GM21737 (cell line): ENCODE results near the gene ANKRD7.

Source experiments
- ATAC-seq: cut with Tn5 transposase; IDR thresholded peaks from one replicate; pipeline ENCODE4 v1.9.1; 2021; ENCODE audit warnings: mild to moderate bottlenecking, moderate library complexity; ENCODE audit not compliant: unreplicated experiment

The ANKRD7 gene

GRCh38 chr7:118224521-118224920 lies at the start of gene ANKRD7:
ANKRD7 (plus strand) TSS chr7:118224704; CDS start chr7:118224831, 127 bp downstream.
- ATAC-seq, result no peak

GRCh38 chr7:118175740-118176139 lies 48.8 kb upstream of the ANKRD7 start:
- ATAC-seq, result no peak

GRCh38 chr7:118179191-118179590 lies 45.3 kb upstream of the ANKRD7 start:
- ATAC-seq, result no peak

GRCh38 chr7:118182593-118183427 lies 41.7 kb upstream of the ANKRD7 start:
- no peak for ATAC-seq

- ATAC-seq, result peak; percentile 4
Measured at GRCh38 chr7:118183428-118183785, 41.1 kb upstream of the ANKRD7 start.

- ATAC-seq, result peak; percentile 98
Measured at GRCh38 chr7:118183786-118184564, 40.5 kb upstream of the ANKRD7 start, which contains the start of gene LSM8. LSM8 (plus strand) TSS chr7:118184164; CDS start chr7:118184224, 60 bp downstream.

- ATAC-seq, result no peak
Measured at GRCh38 chr7:118184565-118184940, 40.0 kb upstream of the ANKRD7 start.

GRCh38 chr7:118185163-118185860 lies 39.2 kb upstream of the ANKRD7 start:
- no peak for ATAC-seq

GRCh38 chr7:118186501-118186900 lies 38.0 kb upstream of the ANKRD7 start:
- no peak for ATAC-seq

- no peak for ATAC-seq
Measured at GRCh38 chr7:118194571-118194970, 29.9 kb upstream of the ANKRD7 start.

GRCh38 chr7:118195837-118196474 lies 28.5 kb upstream of the ANKRD7 start:
- ATAC-seq, result peak; percentile 77

GRCh38 chr7:118202061-118202460 lies 22.4 kb upstream of the ANKRD7 start:
- no peak for ATAC-seq

- ATAC-seq, result peak; percentile 96
Measured at GRCh38 chr7:118214051-118214832, 10.3 kb upstream of the ANKRD7 start.

GRCh38 chr7:118214833-118215182 lies 9.7 kb upstream of the ANKRD7 start:
- ATAC-seq, result peak; percentile 9

- ATAC-seq, result no peak
Measured at GRCh38 chr7:118217210-118217619, 7.3 kb upstream of the ANKRD7 start.

- no peak for ATAC-seq
Measured at GRCh38 chr7:118218413-118219156, 5.9 kb upstream of the ANKRD7 start.

- no peak for ATAC-seq
Measured at GRCh38 chr7:118219157-118219512, 5.4 kb upstream of the ANKRD7 start.

GRCh38 chr7:118220583-118220982 lies 3.9 kb upstream of the ANKRD7 start:
- ATAC-seq, result no peak

GRCh38 chr7:118222591-118222990 lies 1.9 kb upstream of the ANKRD7 start:
- no peak for ATAC-seq

- no peak for ATAC-seq
Measured at GRCh38 chr7:118232837-118233236, 8.3 kb downstream of the ANKRD7 start.
